ENCODE results near the gene CABLES1.

CABLES1 gene

GRCh38 chr18:23196119-23197007 lies 61.1 kb downstream of the CABLES1 start:
- H3K4me3 ChIP-seq (ENCODE audit: low read depth, low read length) = no peak overlapping the region
- H3K27me3 ChIP-seq (ENCODE audit: control insufficient read depth, insufficient read depth, low read length) = no peaks in the 10 kb centered on the region
- H3K36me3 ChIP-seq (ENCODE audit: control insufficient read depth, insufficient read depth, low read length) = peaks cover 38% of the 10 kb centered on the region
- H3K9me3 ChIP-seq (ENCODE audit: control insufficient read depth, insufficient read depth, low read length) = no peaks in the 10 kb centered on the region
- H3K27ac ChIP-seq (ENCODE audit: low read depth, low read length) = peak overlapping the region; percentile 76
- peaks cover 21% of the 10 kb centered on the region for H3K4me1 ChIP-seq (ENCODE audit: control insufficient read depth, insufficient read depth, low read length)
- no peak overlapping the region for H3K9ac ChIP-seq (ENCODE audit: low read depth, low read length)

- Histone ChIP-seq H3K4me1 (ENCODE audit: control insufficient read depth, insufficient read depth, low read length) (peaks cover 21% of the 10 kb centered on the region), H3K36me3 (ENCODE audit: control insufficient read depth, insufficient read depth, low read length) (peaks cover 36% of the 10 kb centered on the region), H3K4me3 (ENCODE audit: low read depth, low read length) (no peak overlapping the region), H3K27ac (ENCODE audit: low read depth, low read length) (no peak overlapping the region), H3K27me3 (ENCODE audit: control insufficient read depth, insufficient read depth, low read length) (no peaks in the 10 kb centered on the region), H3K9ac (ENCODE audit: low read depth, low read length) (no peak overlapping the region), H3K9me3 (ENCODE audit: control insufficient read depth, insufficient read depth, low read length) (no peaks in the 10 kb centered on the region)
Measured at GRCh38 chr18:23198217-23198845, 63.0 kb downstream of the CABLES1 start.

- Histone ChIP-seq H3K36me3 (ENCODE audit: control insufficient read depth, insufficient read depth, low read length) (peaks cover 33% of the 10 kb centered on the region), H3K27ac (ENCODE audit: low read depth, low read length) (no peak overlapping the region), H3K9ac (ENCODE audit: low read depth, low read length) (no peak overlapping the region), H3K4me3 (ENCODE audit: low read depth, low read length) (no peak overlapping the region), H3K4me1 (ENCODE audit: control insufficient read depth, insufficient read depth, low read length) (peaks cover 12% of the 10 kb centered on the region), H3K27me3 (ENCODE audit: control insufficient read depth, insufficient read depth, low read length) (no peaks in the 10 kb centered on the region), H3K9me3 (ENCODE audit: control insufficient read depth, insufficient read depth, low read length) (no peaks in the 10 kb centered on the region)
Measured at GRCh38 chr18:23200756-23201155, 65.5 kb downstream of the CABLES1 start.

- H3K9me3 ChIP-seq (ENCODE audit: control insufficient read depth, insufficient read depth, low read length) = no peaks in the 10 kb centered on the region
- no peak overlapping the region for H3K4me3 ChIP-seq (ENCODE audit: low read depth, low read length)
- peaks cover 39% of the 10 kb centered on the region for H3K36me3 ChIP-seq (ENCODE audit: control insufficient read depth, insufficient read depth, low read length)
- H3K9ac ChIP-seq (ENCODE audit: low read depth, low read length) = no peak overlapping the region
- no peak overlapping the region for H3K27ac ChIP-seq (ENCODE audit: low read depth, low read length)
- no peaks in the 10 kb centered on the region for H3K27me3 ChIP-seq (ENCODE audit: control insufficient read depth, insufficient read depth, low read length)
- peaks cover 2% of the 10 kb centered on the region; the same call in 1 of the 2 replicates for H3K4me1 ChIP-seq (ENCODE audit: control insufficient read depth, insufficient read depth, low read length)
Measured at GRCh38 chr18:23201741-23202140, 66.5 kb downstream of the CABLES1 start.

GRCh38 chr18:23203891-23204432 lies 68.7 kb downstream of the CABLES1 start:
- H3K9me3 ChIP-seq (ENCODE audit: control insufficient read depth, insufficient read depth, low read length) = no peaks in the 10 kb centered on the region
- H3K9ac ChIP-seq (ENCODE audit: low read depth, low read length) = no peak overlapping the region
- no peaks in the 10 kb centered on the region for H3K4me1 ChIP-seq (ENCODE audit: control insufficient read depth, insufficient read depth, low read length)
- H3K36me3 ChIP-seq (ENCODE audit: control insufficient read depth, insufficient read depth, low read length) = peaks cover 28% of the 10 kb centered on the region
- H3K27me3 ChIP-seq (ENCODE audit: control insufficient read depth, insufficient read depth, low read length) = no peaks in the 10 kb centered on the region
- no peak overlapping the region for H3K4me3 ChIP-seq (ENCODE audit: low read depth, low read length)
- H3K27ac ChIP-seq (ENCODE audit: low read depth, low read length) = no peak overlapping the region

GRCh38 chr18:23204589-23205235 lies 69.4 kb downstream of the CABLES1 start:
- Histone ChIP-seq H3K27ac (ENCODE audit: low read depth, low read length) (no peak overlapping the region), H3K36me3 (ENCODE audit: control insufficient read depth, insufficient read depth, low read length) (peaks cover 33% of the 10 kb centered on the region), H3K9ac (ENCODE audit: low read depth, low read length) (no peak overlapping the region), H3K27me3 (ENCODE audit: control insufficient read depth, insufficient read depth, low read length) (no peaks in the 10 kb centered on the region), H3K4me1 (ENCODE audit: control insufficient read depth, insufficient read depth, low read length) (no peaks in the 10 kb centered on the region), H3K9me3 (ENCODE audit: control insufficient read depth, insufficient read depth, low read length) (no peaks in the 10 kb centered on the region), H3K4me3 (ENCODE audit: low read depth, low read length) (no peak overlapping the region)

GRCh38 chr18:23205980-23206379 lies 70.7 kb downstream of the CABLES1 start:
- no peak overlapping the region for H3K27ac ChIP-seq (ENCODE audit: low read depth, low read length)
- H3K36me3 ChIP-seq (ENCODE audit: control insufficient read depth, insufficient read depth, low read length) = peaks cover 41% of the 10 kb centered on the region
- H3K4me3 ChIP-seq (ENCODE audit: low read depth, low read length) = no peak overlapping the region
- H3K9me3 ChIP-seq (ENCODE audit: control insufficient read depth, insufficient read depth, low read length) = no peaks in the 10 kb centered on the region
- no peaks in the 10 kb centered on the region for H3K4me1 ChIP-seq (ENCODE audit: control insufficient read depth, insufficient read depth, low read length)
- no peaks in the 10 kb centered on the region for H3K27me3 ChIP-seq (ENCODE audit: control insufficient read depth, insufficient read depth, low read length)
- no peak overlapping the region for H3K9ac ChIP-seq (ENCODE audit: low read depth, low read length)

- peaks cover 39% of the 10 kb centered on the region for H3K36me3 ChIP-seq (ENCODE audit: control insufficient read depth, insufficient read depth, low read length)
- no peaks in the 10 kb centered on the region for H3K4me1 ChIP-seq (ENCODE audit: control insufficient read depth, insufficient read depth, low read length)
- no peaks in the 10 kb centered on the region for H3K9me3 ChIP-seq (ENCODE audit: control insufficient read depth, insufficient read depth, low read length)
Measured at GRCh38 chr18:23207191-23207955, 72.1 kb downstream of the CABLES1 start.

GRCh38 chr18:23207994-23208393 lies 72.7 kb downstream of the CABLES1 start:
- no peaks in the 10 kb centered on the region for H3K9me3 ChIP-seq (ENCODE audit: control insufficient read depth, insufficient read depth, low read length)
- no peak overlapping the region for H3K9ac ChIP-seq (ENCODE audit: low read depth, low read length)
- no peaks in the 10 kb centered on the region for H3K4me1 ChIP-seq (ENCODE audit: control insufficient read depth, insufficient read depth, low read length)
- no peaks in the 10 kb centered on the region for H3K27me3 ChIP-seq (ENCODE audit: control insufficient read depth, insufficient read depth, low read length)
- no peak overlapping the region for H3K27ac ChIP-seq (ENCODE audit: low read depth, low read length)
- peaks cover 37% of the 10 kb centered on the region for H3K36me3 ChIP-seq (ENCODE audit: control insufficient read depth, insufficient read depth, low read length)
- H3K4me3 ChIP-seq (ENCODE audit: low read depth, low read length) = no peak overlapping the region

More at GRCh38 chr18:23207191-23207955, 72.1 kb downstream of the CABLES1 start:
- H3K27me3 ChIP-seq (ENCODE audit: control insufficient read depth, insufficient read depth, low read length) = no peaks in the 10 kb centered on the region
- no peak overlapping the region for H3K4me3 ChIP-seq (ENCODE audit: low read depth, low read length)
- H3K27ac ChIP-seq (ENCODE audit: low read depth, low read length) = no peak overlapping the region
- no peak overlapping the region for H3K9ac ChIP-seq (ENCODE audit: low read depth, low read length)

- Histone ChIP-seq H3K27me3 (ENCODE audit: control insufficient read depth, insufficient read depth, low read length) (no peaks in the 10 kb centered on the region), H3K4me3 (ENCODE audit: low read depth, low read length) (no peak overlapping the region), H3K36me3 (ENCODE audit: control insufficient read depth, insufficient read depth, low read length) (peaks cover 37% of the 10 kb centered on the region), H3K27ac (ENCODE audit: low read depth, low read length) (no peak overlapping the region), H3K9me3 (ENCODE audit: control insufficient read depth, insufficient read depth, low read length) (no peaks in the 10 kb centered on the region), H3K9ac (ENCODE audit: low read depth, low read length) (no peak overlapping the region), H3K4me1 (ENCODE audit: control insufficient read depth, insufficient read depth, low read length) (no peaks in the 10 kb centered on the region)
Measured at GRCh38 chr18:23208600-23208999, 73.3 kb downstream of the CABLES1 start.

All from HUES48 (cell line).